AG08396 (cell line): Measurements from ENCODE around the gene ACTR6.
"Not testable (repeated sequence)": the region's sequence is repeated elsewhere in the genome, so short reads cannot be mapped to it uniquely, and the experiment has no call there.

Experiments used
- DNase-seq: peaks from one replicate; pipeline ENCODE4 v3.0.0; 2012; ENCODE audit warnings: low spot score, mixed read lengths

The ACTR6 gene

GRCh38 chr12:100200463-100201181 lies at the start of gene ACTR6:
Gene ACTR6, plus strand, starts transcription at chr12:100200815. Its CDS starts 37 bp downstream, at chr12:100200852.
- DNase-seq: peak; percentile 95

GRCh38 chr12:100151769-100152168 lies 48.8 kb upstream of the ACTR6 start:
- no peak for DNase-seq

GRCh38 chr12:100153131-100153530 lies 47.5 kb upstream of the ACTR6 start:
- DNase-seq: no peak

GRCh38 chr12:100154474-100155247 lies 46.0 kb upstream of the ACTR6 start:
- DNase-seq: peak; percentile 70

GRCh38 chr12:100156731-100157426 lies 43.7 kb upstream of the ACTR6 start:
- DNase-seq: no peak

- no peak for DNase-seq
Measured at GRCh38 chr12:100157427-100157821, 43.2 kb upstream of the ACTR6 start.

GRCh38 chr12:100158535-100158934 lies 42.1 kb upstream of the ACTR6 start:
- no peak for DNase-seq

GRCh38 chr12:100159391-100160104 lies 41.1 kb upstream of the ACTR6 start:
- DNase-seq: no peak

- DNase-seq: peak; percentile 81
Measured at GRCh38 chr12:100163416-100164152, 37.0 kb upstream of the ACTR6 start.

- no peak for DNase-seq
Measured at GRCh38 chr12:100164153-100164704, 36.4 kb upstream of the ACTR6 start.

GRCh38 chr12:100165356-100165755 lies 35.3 kb upstream of the ACTR6 start:
- no peak for DNase-seq

GRCh38 chr12:100166232-100166631 lies 34.4 kb upstream of the ACTR6 start:
- no peak for DNase-seq

- DNase-seq: no peak
Measured at GRCh38 chr12:100168562-100168961, 32.1 kb upstream of the ACTR6 start.

- DNase-seq: no peak
Measured at GRCh38 chr12:100169345-100169744, 31.3 kb upstream of the ACTR6 start.

- DNase-seq: no peak
Measured at GRCh38 chr12:100170313-100170858, 30.2 kb upstream of the ACTR6 start.

- DNase-seq: no peak
Measured at GRCh38 chr12:100171248-100171647, 29.4 kb upstream of the ACTR6 start.

GRCh38 chr12:100173111-100173510 lies 27.5 kb upstream of the ACTR6 start:
- DNase-seq: no peak

GRCh38 chr12:100174495-100174894 lies 26.1 kb upstream of the ACTR6 start:
- no peak for DNase-seq

GRCh38 chr12:100176493-100176892 lies 24.1 kb upstream of the ACTR6 start:
- not testable (repeated sequence) for DNase-seq

GRCh38 chr12:100179252-100179651 lies 21.4 kb upstream of the ACTR6 start:
- no peak for DNase-seq
